ENCODE results near the gene YEATS4.

YEATS4 gene

DNA sequence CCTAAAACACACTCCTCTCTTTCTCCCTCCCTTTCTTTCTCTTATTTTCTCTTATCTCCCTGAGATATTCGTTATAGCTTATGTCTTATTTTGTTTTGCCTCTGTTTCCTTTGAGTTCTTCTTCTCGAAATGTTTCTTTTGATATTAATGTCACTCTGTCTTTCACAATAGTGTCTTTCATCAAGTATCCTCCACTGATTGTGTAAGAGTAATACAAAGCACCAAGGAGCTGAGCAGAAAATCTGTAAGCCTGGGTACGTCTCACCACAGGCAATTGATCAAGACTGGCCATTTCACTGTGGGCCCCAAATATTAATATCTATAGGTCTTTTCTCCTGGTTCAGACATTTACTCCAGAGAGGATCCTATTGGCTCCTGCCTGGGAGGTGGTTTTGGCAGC is 16.2 kb upstream of the YEATS4 start:
- DNase-seq, result no peak

DNA sequence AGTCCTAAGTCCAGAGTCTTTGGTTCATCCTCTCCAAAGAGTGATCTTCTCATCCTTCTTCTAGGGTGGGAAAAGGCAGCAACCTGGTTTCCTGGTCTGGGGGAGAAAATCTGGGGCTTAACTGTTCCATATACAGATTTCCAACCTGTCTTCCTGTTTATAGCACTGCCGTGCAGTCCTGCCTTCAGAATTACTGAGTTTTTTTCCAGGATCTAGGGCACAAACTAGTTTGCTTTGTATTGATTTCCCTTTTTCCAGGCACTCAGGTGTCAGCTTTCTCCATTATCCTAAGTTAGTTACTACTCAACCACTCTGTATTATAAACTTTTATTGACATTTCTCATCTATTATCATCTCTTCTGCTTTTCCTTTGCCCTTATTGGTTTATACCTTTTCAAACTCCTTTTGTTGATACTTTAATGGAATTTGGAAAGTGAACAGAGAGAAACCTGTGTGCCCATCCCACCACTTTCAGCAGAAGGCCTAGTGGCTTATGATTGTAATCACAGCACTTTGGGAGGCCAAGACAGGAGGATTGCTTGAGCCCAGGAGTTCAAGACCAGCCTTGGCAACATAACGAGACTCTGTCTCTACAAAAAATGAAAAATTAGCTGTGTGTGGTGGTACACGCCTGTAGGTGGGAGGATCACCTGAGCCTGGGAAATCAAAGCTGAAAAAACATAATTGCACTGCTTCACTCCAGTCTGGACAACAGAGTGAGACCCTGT is 15.5 kb upstream of the YEATS4 start:
- no peak for DNase-seq

DNA sequence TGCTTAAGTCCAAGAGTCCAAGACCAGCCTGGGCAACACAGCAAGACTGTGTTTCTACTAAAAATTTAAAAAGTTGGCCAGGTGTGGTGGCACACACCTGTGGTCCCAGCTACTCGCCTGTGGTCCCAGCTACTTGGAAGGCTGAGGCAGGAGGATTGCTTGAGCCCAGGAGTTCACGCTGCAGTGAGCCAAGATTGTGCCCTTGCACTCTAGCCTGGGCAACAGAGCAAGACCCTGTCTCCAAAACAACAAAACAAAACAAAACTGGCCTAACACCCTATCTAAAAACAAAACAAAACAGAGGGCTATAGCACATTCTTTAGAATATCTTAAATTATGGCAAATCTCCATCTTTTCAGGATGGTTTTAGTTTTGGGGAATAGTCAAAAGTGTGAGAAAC is 14.5 kb upstream of the YEATS4 start:
- DNase-seq, result no peak

DNA sequence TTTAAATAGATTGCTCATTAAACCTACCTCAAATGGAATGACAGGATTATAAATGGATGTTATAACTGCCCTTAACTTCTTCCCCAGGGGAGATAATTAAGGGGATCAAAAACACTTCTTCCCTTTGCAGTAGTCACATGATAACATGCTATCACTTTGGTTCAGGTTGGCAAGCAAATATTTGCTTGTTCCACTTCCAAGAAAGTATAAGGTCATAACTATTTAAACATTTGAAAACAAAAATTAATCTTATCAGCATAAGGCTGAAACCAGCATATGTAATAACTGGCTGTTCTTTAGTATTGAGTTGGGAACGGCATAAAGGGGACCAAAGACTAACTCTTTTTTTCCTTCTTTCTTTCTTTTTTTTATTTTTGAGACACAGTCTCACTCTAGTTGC is 13.8 kb upstream of the YEATS4 start:
- DNase-seq, result no peak

DNA sequence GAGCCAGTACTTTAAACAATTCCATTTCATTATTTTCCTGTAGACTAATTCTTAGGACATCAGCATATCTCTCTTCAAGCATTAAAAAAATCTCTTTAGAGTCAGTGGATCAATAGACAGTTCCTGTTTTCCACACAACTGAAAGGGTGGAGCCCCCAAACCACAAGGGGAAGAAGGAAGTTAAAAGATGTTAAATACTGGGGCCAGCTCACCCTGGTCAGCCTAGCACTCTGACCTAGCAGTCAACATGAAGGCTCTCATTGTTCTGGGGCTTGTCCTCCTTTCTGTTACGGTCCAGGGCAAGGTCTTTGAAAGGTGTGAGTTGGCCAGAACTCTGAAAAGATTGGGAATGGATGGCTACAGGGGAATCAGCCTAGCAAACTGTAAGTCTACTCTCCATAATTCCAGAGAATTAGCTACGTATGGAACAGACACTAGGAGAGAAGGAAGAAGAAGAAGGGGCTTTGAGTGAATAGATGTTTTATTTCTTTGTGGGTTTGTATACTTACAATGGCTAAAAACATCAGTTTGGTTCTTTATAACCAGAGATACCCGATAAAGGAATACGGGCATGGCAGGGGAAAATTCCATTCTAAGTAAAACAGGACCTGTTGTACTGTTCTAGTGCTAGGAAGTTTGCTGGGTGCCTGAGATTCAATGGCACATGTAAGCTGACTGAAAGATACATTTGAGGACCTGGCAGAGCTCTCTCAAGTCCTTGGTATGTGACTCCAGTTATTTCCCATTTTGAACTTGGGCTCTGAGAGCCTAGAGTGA is 11.2 kb upstream of the YEATS4 start, which contains the start of gene LYZ:
Gene LYZ, plus strand, starts transcription at position 220 of the 777 bp plus-strand sequence. Its CDS starts 28 bp downstream, at position 248.
- no peak for DNase-seq

DNA sequence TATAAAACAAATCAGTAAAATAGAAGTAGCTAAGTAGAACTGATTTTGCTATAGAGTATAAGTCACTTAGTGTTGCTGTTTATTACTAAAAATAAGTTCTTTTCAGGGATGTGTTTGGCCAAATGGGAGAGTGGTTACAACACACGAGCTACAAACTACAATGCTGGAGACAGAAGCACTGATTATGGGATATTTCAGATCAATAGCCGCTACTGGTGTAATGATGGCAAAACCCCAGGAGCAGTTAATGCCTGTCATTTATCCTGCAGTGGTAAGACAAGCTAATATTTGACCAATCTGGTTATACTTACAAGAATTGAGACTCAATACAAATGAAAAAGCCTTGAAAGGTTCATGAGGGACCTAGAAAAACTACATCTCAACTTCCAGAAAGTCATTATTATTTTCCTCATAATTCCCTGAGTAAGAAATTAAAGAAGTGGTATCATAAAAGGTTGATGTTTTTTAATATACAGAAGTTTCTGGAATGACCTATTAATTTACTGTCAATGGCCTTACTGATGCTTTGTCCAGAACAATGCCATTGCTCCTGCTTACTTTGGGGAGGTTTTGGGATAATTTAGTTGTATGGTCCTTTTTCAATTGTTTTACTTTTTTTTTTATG is 9.4 kb upstream of the YEATS4 start:
- no peak for DNase-seq

DNA sequence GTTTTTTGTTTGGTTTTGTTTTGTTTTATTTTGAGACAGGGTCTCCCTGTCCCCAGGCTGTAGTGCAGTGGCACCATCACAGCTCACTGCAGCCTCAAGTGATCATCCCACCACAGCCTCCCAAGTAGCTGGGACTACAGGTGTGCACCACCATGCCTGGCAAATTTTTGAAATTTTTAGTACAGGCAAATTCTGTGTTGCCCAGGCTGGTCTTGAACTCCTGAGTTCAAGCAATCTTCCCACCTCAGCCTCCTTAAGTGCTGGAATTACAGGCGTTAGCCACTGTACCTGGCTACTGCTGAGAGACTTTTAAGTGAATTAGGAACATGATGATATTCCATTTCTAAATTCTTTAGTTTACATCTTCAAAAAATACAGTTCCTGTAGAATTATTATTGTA is 8.8 kb upstream of the YEATS4 start:
- no peak for DNase-seq

DNA sequence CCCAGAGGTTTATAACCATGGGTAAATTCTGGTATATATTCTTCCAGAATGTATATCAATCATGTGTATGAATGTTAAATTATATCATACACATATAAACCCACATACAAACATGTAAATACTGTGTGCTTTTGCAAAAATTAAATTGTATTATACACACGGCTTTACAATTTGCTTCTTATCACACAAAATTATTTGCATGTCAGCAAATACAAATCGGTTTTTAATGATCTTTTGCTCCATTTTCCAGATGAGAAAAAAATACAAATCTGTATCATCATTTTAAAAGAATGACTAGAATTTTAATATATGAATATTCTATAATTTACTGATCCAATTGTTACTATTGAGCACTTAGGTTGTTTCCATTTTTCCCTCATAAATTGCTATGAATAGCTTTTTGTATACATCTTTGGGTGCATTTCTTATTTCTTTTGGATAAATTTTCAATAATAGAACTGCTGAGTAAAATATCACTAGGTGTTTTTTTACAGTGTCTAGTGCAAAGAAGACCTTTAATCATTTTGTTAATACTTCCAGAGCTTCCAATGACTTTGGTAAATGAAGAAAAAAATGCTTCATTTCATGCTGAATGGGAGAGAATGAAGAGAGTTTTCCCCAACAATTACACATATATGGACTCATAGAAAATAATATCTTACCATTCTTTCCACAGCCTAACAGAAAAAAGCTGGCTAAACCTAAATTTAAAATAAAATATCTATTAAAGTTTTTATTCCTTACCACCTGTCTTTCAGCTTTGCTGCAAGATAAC is 7.9 kb upstream of the YEATS4 start:
- no peak for DNase-seq

DNA sequence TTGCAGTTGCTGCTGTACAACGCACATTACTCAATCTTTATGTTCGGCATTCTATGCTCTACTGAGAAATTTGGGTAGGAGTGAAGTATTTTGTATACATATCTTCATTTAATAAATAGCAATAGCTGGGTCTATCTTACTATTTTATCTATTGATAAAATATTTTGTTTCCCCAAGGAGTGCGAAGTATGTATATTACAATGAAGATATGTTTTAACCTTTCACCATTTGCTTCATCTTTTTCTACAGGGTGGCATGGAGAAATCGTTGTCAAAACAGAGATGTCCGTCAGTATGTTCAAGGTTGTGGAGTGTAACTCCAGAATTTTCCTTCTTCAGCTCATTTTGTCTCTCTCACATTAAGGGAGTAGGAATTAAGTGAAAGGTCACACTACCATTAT is 6.6 kb upstream of the YEATS4 start:
- no peak for DNase-seq

DNA sequence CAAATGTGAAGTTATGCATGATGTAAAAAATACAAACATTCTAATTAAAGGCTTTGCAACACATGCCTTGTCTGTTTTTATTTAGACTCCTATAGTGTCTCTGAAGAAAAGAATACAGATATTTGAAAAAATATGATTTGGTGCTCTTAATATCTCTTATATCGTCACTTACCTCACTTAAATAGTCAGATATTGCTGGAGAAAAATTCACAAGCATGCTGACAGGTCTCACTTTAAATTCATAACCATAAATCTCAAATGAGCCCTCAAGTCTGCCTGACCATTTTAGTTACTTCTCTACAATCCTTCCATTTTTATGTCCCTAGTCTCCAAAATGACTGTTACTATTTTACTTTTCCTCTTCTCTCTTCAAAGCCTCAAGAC is 5.4 kb upstream of the YEATS4 start:
- DNase-seq, result no peak

DNA sequence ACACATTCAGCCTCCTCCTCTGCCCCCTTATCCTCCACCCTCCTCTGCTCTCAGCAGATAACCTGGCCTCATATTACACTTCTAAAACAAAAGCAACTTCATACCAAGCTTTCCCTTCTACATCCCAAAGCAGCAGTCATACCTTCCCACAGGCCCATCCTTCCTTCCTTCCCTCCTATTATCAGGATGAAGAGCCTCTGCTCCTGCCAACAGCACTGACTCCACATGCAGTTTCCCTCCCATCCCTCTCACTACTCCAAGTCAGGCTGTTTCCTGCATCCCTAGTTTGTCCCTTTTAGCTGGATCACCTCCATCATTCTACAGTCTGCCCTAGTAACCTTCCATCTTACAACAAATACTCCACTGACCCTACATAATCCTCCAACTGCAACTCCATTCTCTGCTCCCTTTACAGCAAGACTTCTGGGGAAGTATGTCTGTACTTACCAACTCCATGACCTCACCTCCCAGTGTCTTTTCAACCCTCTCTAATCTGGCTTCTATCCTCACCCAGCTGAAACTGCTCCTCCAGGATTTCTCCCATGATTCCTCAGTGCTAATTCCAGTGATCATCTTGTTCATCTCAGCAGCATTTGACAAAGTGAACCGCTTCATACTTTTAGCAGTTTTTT is 4.9 kb upstream of the YEATS4 start:
- no peak for DNase-seq

DNA sequence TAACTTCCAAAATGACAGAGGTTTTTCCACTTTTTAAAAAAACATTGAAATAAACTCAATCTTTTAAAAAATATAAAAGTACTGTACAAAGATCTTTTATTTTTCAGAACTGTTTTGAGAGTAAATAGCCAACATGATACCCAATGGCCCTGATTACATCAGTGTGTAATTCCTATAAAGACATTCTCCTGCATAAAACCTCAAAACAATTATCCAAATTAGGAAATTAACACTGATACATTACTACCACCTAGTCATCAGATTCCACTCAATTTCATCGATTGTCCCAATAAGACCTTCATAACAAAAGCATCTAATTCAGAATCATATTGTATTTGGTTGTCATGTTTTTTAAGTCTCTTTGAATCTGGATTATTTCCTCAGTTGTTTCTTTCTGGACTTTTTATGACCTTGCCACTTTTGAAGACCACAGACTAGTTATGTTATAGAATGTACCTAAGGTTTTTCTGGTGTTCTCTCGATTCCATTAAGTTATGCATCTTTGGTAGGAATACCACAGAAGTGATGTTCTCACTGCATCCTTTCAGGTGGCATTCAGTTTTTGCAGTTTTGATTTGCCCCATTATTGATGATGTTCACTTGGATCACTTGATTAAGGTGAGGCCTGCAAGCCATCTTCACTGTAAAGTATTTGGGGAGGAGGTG is 4.0 kb upstream of the YEATS4 start:
- DNase-seq, result no peak

DNA sequence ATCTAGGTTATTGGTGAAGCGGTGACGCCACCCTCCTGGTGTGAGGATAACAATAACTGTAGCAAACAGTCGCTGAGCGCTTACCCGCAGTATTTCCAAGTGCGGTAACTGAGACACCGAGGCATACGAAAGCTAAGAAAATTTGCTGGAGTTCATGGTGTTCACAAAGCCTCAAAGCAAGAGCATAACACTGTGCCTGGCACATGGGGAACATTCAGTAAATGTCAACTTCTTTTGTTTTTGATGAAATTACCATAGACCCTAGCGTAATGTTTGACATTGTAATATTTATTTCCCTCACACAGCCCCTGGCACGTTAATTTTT is 767 bp downstream of the YEATS4 start:
- DNase-seq, result no peak

DNA sequence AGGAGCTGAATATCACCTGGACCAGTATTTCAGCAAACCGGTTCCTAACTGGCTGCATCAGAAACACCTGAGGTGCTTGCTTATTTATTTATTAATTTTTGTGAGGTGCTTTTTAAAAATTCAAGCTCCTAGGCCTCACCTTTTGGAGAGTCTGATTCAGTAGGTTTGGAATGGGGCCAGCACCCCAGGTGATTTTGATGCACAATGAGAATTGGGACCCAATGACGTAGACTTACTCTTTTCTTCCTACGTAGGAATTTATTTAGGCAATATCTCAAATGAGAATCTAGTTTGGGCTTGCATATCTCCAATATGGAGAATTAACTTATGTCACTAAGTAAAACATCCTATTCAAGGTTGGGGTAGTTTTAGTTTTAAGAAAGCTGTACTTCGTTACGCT is 7.3 kb downstream of the YEATS4 start:
- DNase-seq, result no peak

DNA sequence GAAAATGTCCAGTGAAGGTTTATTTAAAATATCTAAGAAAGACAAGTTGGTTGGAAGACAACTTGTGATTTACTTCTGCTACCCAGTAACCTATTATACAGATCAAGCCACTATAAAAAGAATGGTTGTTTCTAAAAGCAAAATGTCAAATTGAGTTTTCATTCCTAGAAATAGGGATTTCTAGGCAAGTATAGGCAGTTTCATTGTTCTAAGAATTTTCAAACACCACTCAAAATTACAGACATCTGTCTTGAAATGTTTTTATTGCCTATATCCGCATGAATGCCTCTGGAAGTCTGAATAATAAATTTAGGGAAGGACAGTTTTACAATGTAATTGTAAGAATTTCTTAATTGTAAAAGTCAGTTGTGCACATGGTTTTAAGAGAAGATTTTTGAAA is 8.6 kb downstream of the YEATS4 start:
- no peak for DNase-seq

DNA sequence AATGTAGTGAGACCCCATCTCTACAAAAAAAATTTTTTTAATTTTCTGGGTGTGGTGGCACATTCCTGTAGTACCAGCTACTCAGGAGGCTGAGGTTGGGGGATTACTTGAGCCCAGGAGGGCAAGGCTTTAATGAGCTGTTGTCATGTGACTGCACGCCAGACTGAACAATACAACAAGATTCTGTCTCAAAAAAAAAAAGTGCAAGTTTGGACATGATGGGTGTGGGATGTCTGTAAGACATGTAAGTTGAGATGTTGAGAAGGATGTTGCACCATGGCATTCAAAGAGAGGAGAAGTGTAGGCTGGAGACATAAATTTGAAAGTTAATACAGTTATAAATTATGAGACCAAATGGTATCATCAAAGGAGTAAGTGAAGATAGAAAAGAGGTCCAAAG is 23.5 kb downstream of the YEATS4 start:
- DNase-seq, result no peak

DNA sequence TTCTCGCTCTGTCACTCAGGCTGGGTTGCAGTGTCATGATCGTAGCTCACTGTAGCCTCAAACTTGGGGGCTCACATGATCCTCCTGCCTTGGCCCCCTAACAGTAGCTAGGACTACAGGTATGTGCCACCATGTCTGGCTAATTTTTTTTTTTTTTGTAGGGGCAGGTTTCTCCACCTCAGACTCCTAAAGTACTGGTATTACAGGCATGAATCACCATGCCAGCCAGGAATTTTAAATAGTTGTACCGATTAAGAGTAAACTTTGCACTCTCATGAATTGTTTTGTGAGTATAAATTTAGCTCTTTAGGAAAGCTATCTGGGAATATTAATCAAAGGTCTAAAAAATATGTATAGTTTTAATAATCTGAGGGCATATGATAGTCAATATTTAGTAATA is 25.5 kb downstream of the YEATS4 start:
- no peak for DNase-seq

DNA sequence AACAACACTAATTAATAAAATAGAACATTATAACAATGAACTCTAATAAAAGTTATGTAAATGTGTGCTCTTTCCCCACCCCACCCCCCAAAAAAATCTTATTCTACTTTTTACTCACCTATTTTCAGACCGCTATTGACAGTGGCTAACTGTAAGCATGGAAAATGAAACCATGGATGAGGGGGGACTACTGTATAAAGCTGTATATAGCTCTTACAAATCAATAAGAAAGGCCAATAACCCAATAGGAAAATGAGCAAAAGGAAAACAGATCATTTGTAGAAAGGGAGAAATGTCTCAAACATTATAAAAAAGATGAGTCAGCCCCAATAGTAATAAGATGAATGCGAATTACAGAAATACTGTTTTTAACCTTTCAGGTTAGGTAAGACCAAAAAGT is 27.4 kb downstream of the YEATS4 start:
- DNase-seq, result no peak

DNA sequence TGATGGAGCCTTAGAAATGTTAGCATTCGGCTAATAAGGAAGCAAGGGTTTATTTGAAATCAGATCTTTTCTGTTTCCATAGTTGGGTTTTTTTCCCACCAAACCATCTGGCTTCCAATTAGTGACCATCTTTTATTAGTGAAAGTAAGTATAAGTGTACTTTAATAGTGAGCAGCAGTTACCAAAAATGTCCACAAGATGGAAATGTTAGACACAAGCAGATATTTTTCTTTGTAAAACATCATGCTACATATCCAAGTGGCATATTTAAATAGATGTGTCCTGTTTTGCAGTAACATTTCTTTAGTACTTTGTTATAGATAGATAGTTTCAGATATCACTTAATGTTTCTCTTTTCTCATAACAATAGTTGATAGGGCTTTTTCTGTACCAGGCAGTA is 28.8 kb downstream of the YEATS4 start:
- no peak for DNase-seq

DNA sequence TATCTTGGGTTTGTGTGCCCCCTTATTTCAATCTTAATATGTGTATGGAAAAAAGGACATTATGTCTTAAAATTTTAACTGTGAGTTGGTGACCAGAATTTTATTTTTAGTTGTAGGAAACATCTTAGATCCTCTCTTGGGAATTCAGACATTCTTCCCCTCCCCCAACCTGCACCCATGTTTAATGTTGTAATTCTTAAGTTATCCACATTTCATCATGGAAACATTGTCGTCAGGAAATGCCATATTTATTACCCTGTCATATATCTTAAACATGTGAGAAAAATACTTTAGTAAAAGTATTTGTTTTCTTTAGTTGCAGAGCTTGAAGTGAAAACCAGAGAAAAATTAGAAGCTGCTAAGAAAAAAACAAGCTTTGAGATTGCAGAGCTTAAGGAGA is 30.3 kb downstream of the YEATS4 start:
- DNase-seq, result no peak

DNA sequence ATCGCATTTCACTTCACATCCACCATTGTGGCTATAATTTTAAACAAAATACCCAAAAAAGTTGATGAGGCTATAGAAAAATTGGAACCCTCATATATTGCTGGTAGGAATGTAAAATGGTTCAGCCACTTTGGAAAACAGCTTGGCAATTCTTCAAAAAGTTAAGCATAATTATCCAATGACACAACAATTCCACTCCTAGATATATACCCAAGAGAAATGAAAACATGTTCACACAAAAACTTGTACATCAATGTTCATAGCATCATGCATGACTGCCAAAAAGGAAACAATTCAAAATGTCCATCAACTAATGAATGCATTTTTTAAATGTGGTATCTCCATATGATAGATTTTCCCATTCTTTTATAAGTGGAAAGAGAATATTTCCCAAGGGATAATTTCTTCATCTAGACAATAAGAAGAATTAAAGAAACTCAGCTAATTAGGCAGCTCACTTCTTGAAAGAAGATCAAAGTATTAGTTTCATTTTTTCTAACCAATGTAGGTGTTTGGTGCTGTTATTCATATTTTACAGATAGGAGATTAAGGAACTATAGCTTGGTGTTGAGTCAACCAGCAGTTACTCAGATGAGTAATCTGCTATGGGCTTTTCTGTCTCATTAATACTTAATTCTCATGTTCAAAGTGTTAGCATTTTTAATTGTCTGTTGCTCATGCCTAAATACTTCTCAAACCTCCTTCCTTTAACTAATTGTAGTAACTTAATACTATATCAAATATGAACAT is 32.8 kb downstream of the YEATS4 start:
- DNase-seq, result no peak

DNA sequence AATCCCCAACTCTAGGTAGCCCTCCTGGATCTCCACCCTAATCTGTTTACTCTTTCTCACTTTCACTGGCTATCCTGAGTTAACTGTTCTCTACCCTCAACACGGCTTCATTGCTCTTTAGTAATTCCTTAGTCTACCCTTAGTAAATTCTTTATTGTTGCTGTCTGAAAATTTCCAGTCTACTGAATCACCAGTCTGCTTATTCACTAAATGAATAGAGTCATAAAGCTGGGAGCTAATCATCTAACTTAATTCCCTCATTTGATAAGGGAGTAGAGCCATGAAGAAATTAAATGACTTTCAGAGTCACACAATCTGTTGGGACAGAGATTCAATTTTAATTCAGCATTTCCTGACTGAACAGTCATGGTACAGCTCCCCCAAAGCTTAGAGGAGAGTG is 36.5 kb downstream of the YEATS4 start:
- DNase-seq, result no peak
